Gastrocnemius medialis (tissue), 4 donors: ENCODE results near the gene KAZN. TPM values are rescaled to one million over a fixed set of nuclear protein-coding genes. Genes with fewer than 3 reads are reported as not detected.
A peak's percentile ranks its signal among the peaks of the same experiment; 100 is the strongest.

Experiments
- ATAC-seq, 2 donors: fragments of 150-250 bp; one replicate each; pipeline ENCODE4 v1.9.1; 2016
- DNase-seq, 2 donors: peaks; one replicate each; pipeline ENCODE4 v3.0.0-alpha.2; 2019
- H3K27ac ChIP-seq, 4 donors: fragments of 200-600 bp; sonication (generic); 1 replicate in 1 of 4; 2 replicates in 3 of 4; pipeline ENCODE4 v1.5.1; 2016 to 2018; ENCODE audit warnings: mild to moderate bottlenecking in 2 of 4, moderate library complexity in 1 of 4
- H3K27me3 ChIP-seq, 3 donors: fragments of 200-600 bp; sonication (generic) in 2 of 3; 1 replicate in 1 of 3; 2 replicates in 2 of 3; pipeline versions ENCODE4 v1.5.1 to v1.6.0; 2016 to 2019; ENCODE audit warnings: mild to moderate bottlenecking in 1 of 3, moderate library complexity in 1 of 3
- H3K36me3 ChIP-seq, 2 donors: fragments of 200-600 bp; sonication (generic) in 1 of 2; one replicate each; pipeline ENCODE4 v1.5.1; 2017 to 2018
- H3K4me1 ChIP-seq, 2 donors: fragments of 200-600 bp; sonication (generic) in 1 of 2; one replicate each; pipeline ENCODE4 v1.5.1; 2016 to 2017; ENCODE audit warnings: mild to moderate bottlenecking in 2 of 2
- H3K4me3 ChIP-seq, 4 donors: fragments of 200-600 bp; sonication (generic) in 3 of 4; 1 replicate in 1 of 4; 2 replicates in 3 of 4; pipeline ENCODE4 v1.5.1; 2016 to 2019; ENCODE audit warnings: mild to moderate bottlenecking in 2 of 4
- H3K9me3 ChIP-seq, 3 donors: fragments of 200-600 bp; sonication (generic) in 2 of 3; 1 replicate in 1 of 3; 2 replicates in 2 of 3; pipeline ENCODE4 v1.5.1; 2016 to 2019
- POLR2A ChIP-seq, 2 donors: fragments of 450-650 bp; IDR thresholded peaks; one replicate each; pipeline ENCODE4 v1.6.1; 2017; ENCODE audit warnings: antibody characterized with exemption in 2 of 2, mild to moderate bottlenecking in 2 of 2, moderate library complexity in 2 of 2
- in situ Hi-C, 4 donors: fragments of 200-750 bp; cut with MboI; loops; one replicate each; pipeline versions ENCODE4 v1.15.0 to v1.8.0; 2017; ENCODE audit warnings: low sequenced_read_pairs in 4 of 4
- intact Hi-C: fragments of 100-400 bp; cut with DNase I; formaldehyde crosslinking; loops from one replicate; pipeline ENCODE4 v1.15.1; 2023; ENCODE audit warnings: low total_unique reads
- total RNA-seq, 4 donors: library from RNA; depleted of rRNA; stranded (reverse); fragments of >200 nt; gene quantifications; one replicate each; pipeline versions ENCODE4 v1.1.0 to v1.2.3, GENCODE V29; 2016
- TF ChIP-seq, protein P1 (sequence below), 5 experiments: fragments of 450-650 bp in 3 of 5; fragments of 200-600 bp in 2 of 5; sonication (generic) in 2 of 5; IDR thresholded peaks in 4 of 5; conservative IDR thresholded peaks in 1 of 5; 1 replicate in 4 of 5; 2 replicates in 1 of 5; pipeline ENCODE4 v1.5.1; 2016 to 2019; ENCODE audit warnings: antibody characterized with exemption in 5 of 5, mild to moderate bottlenecking in 3 of 5, moderate library complexity in 3 of 5

KAZN gene
- 1 to 10 TPM in 2 of 4 donors, under 1 TPM in 2; 0.05 to 2.2 (median 1.00) TPM for total RNA-seq

DNA sequence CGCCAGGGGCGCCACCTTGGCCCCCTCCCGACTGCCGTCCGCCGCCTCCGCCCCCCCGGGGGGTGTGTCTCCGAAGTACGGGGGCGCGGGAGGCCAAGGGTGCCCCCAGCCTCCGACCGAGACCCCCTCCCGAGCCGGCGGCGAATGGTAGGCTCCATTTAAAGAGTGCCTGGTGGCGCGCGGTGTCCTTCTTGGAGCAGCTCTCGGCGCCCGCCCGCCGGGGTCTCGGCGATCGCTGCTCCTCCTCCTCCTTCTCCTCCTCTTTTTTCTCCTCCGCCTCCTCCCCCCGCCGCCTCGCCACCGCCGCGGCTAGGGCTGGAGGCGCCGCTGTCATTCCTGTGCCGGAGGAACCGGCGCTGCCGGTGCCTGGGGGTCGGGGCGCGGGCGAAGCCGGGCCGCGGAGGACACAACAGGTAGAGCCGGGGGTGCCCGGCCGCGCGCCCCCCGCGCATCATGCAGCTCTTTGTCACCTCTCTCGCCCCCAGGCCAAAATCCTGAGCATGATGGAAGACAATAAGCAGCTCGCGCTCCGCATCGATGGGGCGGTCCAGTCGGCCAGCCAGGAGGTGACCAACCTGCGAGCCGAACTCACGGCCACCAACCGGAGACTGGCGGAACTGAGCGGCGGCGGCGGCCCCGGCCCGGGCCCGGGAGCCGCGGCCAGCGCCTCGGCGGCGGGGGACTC, at the start of gene KAZN:
TSS of gene KAZN (plus strand) at position 188 of the 685 bp plus-strand sequence.
- Histone ChIP-seq H3K4me3 (peak within 1 kb of the TSS; percentile 24 to 36 (median 27)), H3K4me1 (no peaks in the 10 kb centered on the region), H3K27ac (no peak within 1 kb of the TSS), H3K27me3 (peaks cover 23 to 45% (median 41%) of the 10 kb centered on the region in 3 donors), H3K9me3 (no peaks in the 10 kb centered on the region), H3K36me3 (no peaks in the 10 kb centered on the region)
- TF ChIP-seq POLR2A (IDR thresholded peaks at IDR 0.05), result no peak
- TF ChIP-seq, protein P1, sequence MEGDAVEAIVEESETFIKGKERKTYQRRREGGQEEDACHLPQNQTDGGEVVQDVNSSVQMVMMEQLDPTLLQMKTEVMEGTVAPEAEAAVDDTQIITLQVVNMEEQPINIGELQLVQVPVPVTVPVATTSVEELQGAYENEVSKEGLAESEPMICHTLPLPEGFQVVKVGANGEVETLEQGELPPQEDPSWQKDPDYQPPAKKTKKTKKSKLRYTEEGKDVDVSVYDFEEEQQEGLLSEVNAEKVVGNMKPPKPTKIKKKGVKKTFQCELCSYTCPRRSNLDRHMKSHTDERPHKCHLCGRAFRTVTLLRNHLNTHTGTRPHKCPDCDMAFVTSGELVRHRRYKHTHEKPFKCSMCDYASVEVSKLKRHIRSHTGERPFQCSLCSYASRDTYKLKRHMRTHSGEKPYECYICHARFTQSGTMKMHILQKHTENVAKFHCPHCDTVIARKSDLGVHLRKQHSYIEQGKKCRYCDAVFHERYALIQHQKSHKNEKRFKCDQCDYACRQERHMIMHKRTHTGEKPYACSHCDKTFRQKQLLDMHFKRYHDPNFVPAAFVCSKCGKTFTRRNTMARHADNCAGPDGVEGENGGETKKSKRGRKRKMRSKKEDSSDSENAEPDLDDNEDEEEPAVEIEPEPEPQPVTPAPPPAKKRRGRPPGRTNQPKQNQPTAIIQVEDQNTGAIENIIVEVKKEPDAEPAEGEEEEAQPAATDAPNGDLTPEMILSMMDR (IDR thresholded peaks at IDR 0.05 in 4 of 5, conservative IDR thresholded peaks at IDR 0.05 in 1 of 5), result no peak
- ATAC-seq (no peak), DNase-seq (no peak)
- in situ Hi-C loops, result no loop called here
- intact Hi-C loops, result no loop called here

DNA sequence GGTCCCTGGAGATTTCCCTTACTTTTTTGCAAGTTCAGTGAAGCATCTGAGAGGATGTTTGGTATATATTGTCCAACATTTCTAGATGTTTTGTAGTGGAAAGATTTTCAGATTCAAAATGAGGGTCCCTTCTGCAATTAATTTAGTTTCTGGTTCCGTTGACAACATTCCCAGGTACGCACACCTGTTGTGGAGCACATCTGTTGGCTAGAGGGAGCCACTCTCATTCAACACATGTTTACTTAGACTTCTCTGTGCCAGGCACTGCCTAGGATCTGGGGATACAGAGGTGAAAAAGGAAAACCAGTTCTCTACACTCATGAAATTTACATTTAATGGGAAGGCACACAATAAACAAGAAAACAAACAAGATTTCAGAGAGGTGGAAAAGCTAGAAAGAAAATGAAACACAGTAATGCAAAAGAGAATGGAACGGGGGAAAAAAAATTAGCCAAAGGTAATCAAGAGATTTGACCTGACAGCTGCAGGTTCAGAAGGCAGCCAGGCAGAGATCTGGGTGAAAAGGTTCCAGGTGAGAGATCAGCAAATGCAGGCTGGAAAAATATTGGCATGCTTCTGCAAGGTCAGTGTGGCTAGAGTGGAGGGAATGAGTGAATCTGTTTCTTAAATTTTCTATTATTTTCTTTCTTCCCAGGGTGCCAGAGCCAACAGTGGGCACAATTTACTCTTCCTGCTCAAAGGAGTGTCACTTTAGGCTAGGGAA, 48.4 kb upstream of the KAZN start:
- no peak for ATAC-seq
- intact Hi-C loops (no loop called here), in situ Hi-C loops (no loop called here)
- H3K27me3 ChIP-seq, result no peaks in the 10 kb centered on the region
- H3K27ac ChIP-seq, result no peak overlapping the region
- no peak overlapping the region for H3K4me3 ChIP-seq
- TF ChIP-seq, protein P1 (IDR thresholded peaks at IDR 0.05 in 4 of 5, conservative IDR thresholded peaks at IDR 0.05 in 1 of 5), result no peak
- no peak for TF ChIP-seq POLR2A (IDR thresholded peaks at IDR 0.05)
- H3K9me3 ChIP-seq, result no peaks in the 10 kb centered on the region
- H3K36me3 ChIP-seq, result no peaks in the 10 kb centered on the region
- DNase-seq, result no peak
- H3K4me1 ChIP-seq, result no peaks in the 10 kb centered on the region

DNA sequence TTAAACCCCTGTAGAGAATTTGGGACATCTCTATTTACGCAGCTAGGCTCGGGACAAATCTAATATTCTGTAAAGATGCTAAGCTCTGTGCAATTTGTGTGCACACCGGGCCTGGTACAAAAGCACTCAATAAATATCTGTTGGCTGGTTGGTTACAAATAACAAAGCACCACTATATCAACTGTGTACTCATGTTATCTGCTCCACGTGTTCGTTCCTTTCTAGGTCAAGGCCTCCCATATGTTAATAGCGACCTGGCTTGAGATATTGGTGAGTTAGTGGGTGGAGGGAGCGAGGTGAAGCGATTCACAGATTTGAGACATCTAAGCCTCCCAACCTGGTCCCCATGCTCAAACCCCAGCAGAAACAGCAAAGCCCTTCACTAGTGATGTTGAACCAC, 47.1 kb upstream of the KAZN start:
- no peak for ATAC-seq
- in situ Hi-C loops, result no loop called here

DNA sequence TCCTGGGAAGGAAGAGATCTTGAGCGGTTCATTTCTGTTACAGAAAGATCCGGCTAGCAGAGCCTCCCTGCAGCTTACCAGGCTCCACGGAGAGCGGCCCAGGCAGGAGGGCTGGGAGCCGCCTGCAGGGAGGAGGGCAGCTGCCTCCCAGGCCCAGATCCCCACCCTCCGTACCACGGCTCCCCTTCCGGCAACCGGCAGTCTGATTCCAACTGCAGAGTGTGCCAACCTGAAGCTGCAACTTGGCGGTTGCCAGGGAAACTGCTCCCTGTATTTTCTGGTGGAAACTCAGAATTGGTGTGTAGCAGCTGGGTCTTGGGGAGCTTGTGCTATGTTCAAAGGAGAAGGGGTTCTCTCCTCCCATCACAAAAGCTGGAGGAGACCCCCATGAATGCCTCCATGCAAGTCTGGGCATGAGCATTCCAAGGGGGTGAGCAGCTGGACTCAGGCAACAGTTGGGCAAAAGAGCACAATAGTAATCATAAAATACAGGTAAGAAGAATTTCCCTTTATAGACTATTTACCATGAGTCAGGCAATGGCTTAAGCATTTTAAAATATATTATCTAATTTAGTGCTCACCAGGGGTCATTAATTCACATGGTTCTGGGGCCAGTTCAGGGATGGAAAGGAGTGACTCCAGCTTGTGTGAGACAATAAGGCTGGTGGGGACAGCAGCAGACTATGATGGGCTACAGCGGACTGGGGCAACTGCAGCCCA, 46.1 kb upstream of the KAZN start:
- Histone ChIP-seq H3K9me3 (no peaks in the 10 kb centered on the region), H3K4me3 (no peak overlapping the region), H3K27me3 (no peaks in the 10 kb centered on the region), H3K4me1 (no peaks in the 10 kb centered on the region), H3K27ac (no peak overlapping the region), H3K36me3 (no peaks in the 10 kb centered on the region)
- TF ChIP-seq, protein P1 (IDR thresholded peaks at IDR 0.05 in 4 of 5, conservative IDR thresholded peaks at IDR 0.05 in 1 of 5), result no peak
- no peak for TF ChIP-seq POLR2A (IDR thresholded peaks at IDR 0.05)
- intact Hi-C loops (no loop called here), in situ Hi-C loops (no loop called here)
- no peak for DNase-seq
- no peak for ATAC-seq

More for the DNA sequence above, 47.1 kb upstream of the KAZN start:
- no peaks in the 10 kb centered on the region for H3K36me3 ChIP-seq
- H3K4me3 ChIP-seq, result no peak overlapping the region
- no peaks in the 10 kb centered on the region for H3K9me3 ChIP-seq
- H3K27ac ChIP-seq, result no peak overlapping the region
- TF ChIP-seq POLR2A (IDR thresholded peaks at IDR 0.05), result no peak
- TF ChIP-seq, protein P1 (IDR thresholded peaks at IDR 0.05 in 4 of 5, conservative IDR thresholded peaks at IDR 0.05 in 1 of 5), result no peak
- intact Hi-C loops, result no loop called here
- H3K27me3 ChIP-seq, result no peaks in the 10 kb centered on the region
- no peaks in the 10 kb centered on the region for H3K4me1 ChIP-seq
- DNase-seq, result no peak
